AG09309 (cell line): ENCODE data around the gene TACR3.
"Not testable (repeated sequence)": the region's sequence is repeated elsewhere in the genome, so short reads cannot be mapped to it uniquely, and the experiment has no call there.

Experiments used
- DNase-seq: peaks from one replicate; pipeline ENCODE4 v3.0.0-alpha.2; 2010; ENCODE audit warnings: low read depth
- H3K4me3 ChIP-seq: 2 replicates; pipeline ENCODE4 v1.5.1; 2011; ENCODE audit warnings: mild to moderate bottlenecking, low read depth, low read length, moderate library complexity; ENCODE audit not compliant: control insufficient read depth
- CTCF ChIP-seq: IDR thresholded peaks from 2 replicates; pipeline ENCODE4 v1.5.1; 2011; ENCODE audit warnings: mild to moderate bottlenecking, low read depth, low read length, inconsistent platforms; ENCODE audit not compliant: insufficient read depth, control insufficient read depth; ENCODE audit errors: missing control alignments

The TACR3 gene

GRCh38 chr4:103719830-103720207 lies at the start of gene TACR3:
Gene TACR3, minus strand, starts transcription at chr4:103719985. Its CDS starts 310 bp downstream, at chr4:103719675.
- no peak within 1 kb of the TSS for H3K4me3 ChIP-seq
- DNase-seq: no peak
- no peak for TF ChIP-seq CTCF

GRCh38 chr4:103757631-103758030 lies 37.8 kb upstream of the TACR3 start:
- no peak for DNase-seq
- no peak overlapping the region for H3K4me3 ChIP-seq
- TF ChIP-seq CTCF: no peak

- no peak overlapping the region for H3K4me3 ChIP-seq
- TF ChIP-seq CTCF: no peak
Measured at GRCh38 chr4:103756741-103757140, 37.0 kb upstream of the TACR3 start.

GRCh38 chr4:103754844-103755243 lies 35.1 kb upstream of the TACR3 start:
- no peak for TF ChIP-seq CTCF
- no peak for DNase-seq
- no peak overlapping the region for H3K4me3 ChIP-seq

More at GRCh38 chr4:103756741-103757140, 37.0 kb upstream of the TACR3 start:
- no peak for DNase-seq

GRCh38 chr4:103753868-103754653 lies 34.3 kb upstream of the TACR3 start:
- DNase-seq: no peak
- TF ChIP-seq CTCF: no peak
- H3K4me3 ChIP-seq: no peak overlapping the region

- H3K4me3 ChIP-seq, DNase-seq: not testable (repeated sequence)
Measured at GRCh38 chr4:103723150-103723549, 3.4 kb upstream of the TACR3 start.

- DNase-seq: no peak
- no peak overlapping the region for H3K4me3 ChIP-seq
- no peak for TF ChIP-seq CTCF
Measured at GRCh38 chr4:103721251-103721650, 1.5 kb upstream of the TACR3 start.
